ENCODE data around the gene D2HGDH. TPM values are rescaled to one million over a fixed set of nuclear protein-coding genes. Genes with fewer than 3 reads are reported as not detected.

Gene D2HGDH
- total and polyA plus RNA-seq, 9 of the 15 experiments (the other 6 are each of a cell fraction or from before 2014, with no cell fraction given), result 0.39 to 30.8 (median 10.3) TPM

GRCh38 chr2:241739177-241739576, 4.7 kb downstream of the D2HGDH start:
- TF ChIP-seq RFX1 (IDR thresholded peaks at IDR 0.05), result no peak
- no peak for TF ChIP-seq MEF2D (tag; conservative IDR thresholded peaks at IDR 0.05; ENCODE audit: low read depth)
- TF ChIP-seq JUND (IDR thresholded peaks at IDR 0.05; ENCODE audit: borderline replicate concordance, low read depth, low read length), result no peak
- TF ChIP-seq JUND (tag; IDR thresholded peaks at IDR 0.05; ENCODE audit: borderline replicate concordance, low read depth, low read length), result no peak
- TF ChIP-seq SIX5 (IDR thresholded peaks at IDR 0.05; ENCODE audit: borderline replicate concordance in 1 of 2, insufficient read depth in 1 of 2, low read depth in 1 of 2, low read length in 2 of 2), result no peak
- TF ChIP-seq HMG20B (CRISPR knock-in tag; IDR thresholded peaks at IDR 0.05), result no peak
- no peak for TF ChIP-seq TEAD1 (CRISPR knock-in tag; IDR thresholded peaks at IDR 0.05)
- no peak for TF ChIP-seq ILK (tag; IDR thresholded peaks at IDR 0.05; ENCODE audit: borderline replicate concordance, low read depth)
- no peak for TF ChIP-seq GTF3C2 (IDR thresholded peaks at IDR 0.05; ENCODE audit: borderline replicate concordance, extremely low read depth, insufficient read length)
- TF ChIP-seq ATF1 (CRISPR knock-in tag; IDR thresholded peaks at IDR 0.05), result no peak
- no peak for TF ChIP-seq ATF1 (tag; IDR thresholded peaks at IDR 0.05)
- TF ChIP-seq RREB1 (CRISPR knock-in tag; IDR thresholded peaks at IDR 0.05), result no peak
- TF ChIP-seq ZNF766 (CRISPR knock-in tag; conservative IDR thresholded peaks at IDR 0.05), result no peak
- no TSS peak for BruUV-seq (replicated peaks)
- H3K9me1 ChIP-seq (ENCODE audit: control insufficient read depth, insufficient read depth, low read length), result no peaks in the 10 kb centered on the region
- H3K9me3 ChIP-seq (replicated peaks; ENCODE audit: control insufficient read depth, insufficient read depth, low read depth, low read length), result no peaks in the 10 kb centered on the region
- H3K27ac ChIP-seq (ENCODE audit: extremely low read depth, low read depth, low read length), result no peak overlapping the region
- no peaks in the 10 kb centered on the region for H4K20me1 ChIP-seq (replicated peaks; ENCODE audit: control insufficient read depth, insufficient read depth, low read length)
- ATAC-seq (no peak), FAIRE-seq (no peak), DNase-seq (ENCODE audit: extremely low read depth in 1 of 4, low spot score in 3 of 4) (no peak)
- CTCF ChIA-PET (ENCODE audit: low intra/inter-chr PET ratio), result no interaction called here
- 93% methylated on average over 12 of the region's 15 CpGs for WGBS (ENCODE audit: insufficient coverage, low coverage, missing lambda C conversion rate)
- H3K36me3 ChIP-seq (ENCODE audit: control insufficient read depth, insufficient read depth, low read length), result peaks cover 26% of the 10 kb centered on the region; the same call in 1 of the 3 replicates
- no peaks in the 10 kb centered on the region for H3K27me3 ChIP-seq (ENCODE audit: control insufficient read depth in 2 of 2, insufficient read depth in 2 of 2, low read length in 2 of 2)
- intact Hi-C loops (cut with micrococcal nuclease) (no loop called here), in situ Hi-C loops (cut with MboI) (no loop called here)
- peaks cover 19% of the 10 kb centered on the region for H3K79me2 ChIP-seq (ENCODE audit: control insufficient read depth, insufficient read depth, low read length)
- H3K4me3 ChIP-seq, result no peak overlapping the region
- no peak overlapping the region for H3K4me2 ChIP-seq (ENCODE audit: insufficient read depth, low read length)
- H2AFZ ChIP-seq (ENCODE audit: low read depth, low read length), result no peak overlapping the region
- H3K9ac ChIP-seq (ENCODE audit: insufficient read depth in 1 of 2, low read depth in 2 of 2, low read length in 2 of 2), result no peak overlapping the region; a peak in 1 of 4 replicates
- peaks cover 0 to 48% of the 10 kb centered on the region in 2 experiments; a peak in 3 of 5 replicates for H3K4me1 ChIP-seq (replicated peaks in 1 of 2; ENCODE audit: control insufficient read depth in 2 of 2, insufficient read depth in 2 of 2, low read length in 2 of 2)
- POLR2A ChIA-PET, result no interaction called here
